H9 (cell line): ENCODE measurements around the gene EHD1. TPM values are rescaled to one million over a fixed set of nuclear protein-coding genes. Genes with fewer than 3 reads are reported as not detected.

Experiments used
- DNase-seq: peaks from one replicate; pipeline ENCODE4 v3.0.0-alpha.2; 2017
- H2AFZ ChIP-seq: one replicate; pipeline ENCODE4 v1.6.1; 2013; ENCODE audit warnings: mild to moderate bottlenecking, low read length, control low read depth, moderate library complexity
- H2AK5ac ChIP-seq: 2 replicates; pipeline ENCODE4 v1.6.1; 2013; ENCODE audit warnings: low read length, control low read depth, mixed read lengths; ENCODE audit not compliant: insufficient read length
- H2BK120ac ChIP-seq: one replicate; pipeline ENCODE4 v1.6.1; 2013; ENCODE audit warnings: low read depth, mild to moderate bottlenecking, low read length, control low read depth, inconsistent platforms; ENCODE audit not compliant: poor library complexity, severe bottlenecking
- H2BK12ac ChIP-seq: 2 replicates; pipeline ENCODE4 v1.6.1; 2013; ENCODE audit warnings: low read length, control low read depth, mixed read lengths, low read depth; ENCODE audit not compliant: insufficient read length
- H2BK15ac ChIP-seq: 2 replicates; pipeline ENCODE4 v1.6.1; 2013; ENCODE audit warnings: low read depth, low read length, control low read depth
- H2BK20ac ChIP-seq: one replicate; pipeline ENCODE4 v1.6.1; 2013; ENCODE audit warnings: low read depth, mild to moderate bottlenecking, low read length, control low read depth, inconsistent platforms; ENCODE audit not compliant: poor library complexity, severe bottlenecking
- H2BK5ac ChIP-seq: 2 replicates; pipeline ENCODE4 v1.6.1; 2013; ENCODE audit warnings: low read length, control low read depth, mixed read lengths; ENCODE audit not compliant: insufficient read length
- H3K14ac ChIP-seq: 2 replicates; pipeline ENCODE4 v1.6.1; 2013; ENCODE audit warnings: low read length, control low read depth; ENCODE audit not compliant: insufficient read depth
- H3K18ac ChIP-seq: 2 replicates; pipeline ENCODE4 v1.6.1; 2013; ENCODE audit warnings: low read depth, mild to moderate bottlenecking, mixed read lengths, low read length, control low read depth; ENCODE audit not compliant: insufficient read length
- H3K23ac ChIP-seq: 2 replicates; pipeline ENCODE4 v1.6.1; 2013; ENCODE audit warnings: low read length, control low read depth, mixed read lengths, low read depth; ENCODE audit not compliant: insufficient read length
- H3K23me2 ChIP-seq: 2 replicates; pipeline ENCODE4 v1.6.1; 2013; ENCODE audit warnings: low read depth, mild to moderate bottlenecking, mixed read lengths, low read length, control low read depth; ENCODE audit not compliant: insufficient read length, poor library complexity, severe bottlenecking
- H3K27ac ChIP-seq: 2 replicates; pipeline ENCODE4 v1.5.1; 2013; ENCODE audit warnings: low read length, control low read depth, mixed read lengths, low read depth; ENCODE audit not compliant: insufficient read length
- H3K27me3 ChIP-seq: 2 replicates; pipeline ENCODE4 v1.6.1; 2013; ENCODE audit warnings: low read length, control low read depth, inconsistent platforms; ENCODE audit not compliant: insufficient read depth
- H3K4ac ChIP-seq: 2 replicates; pipeline ENCODE4 v1.6.1; 2013; ENCODE audit warnings: low read depth, mild to moderate bottlenecking, control low read depth, inconsistent platforms, low read length, moderate library complexity
- H3K4me1 ChIP-seq: 2 replicates; pipeline ENCODE4 v1.6.1; 2013; ENCODE audit warnings: low read length, control low read depth, inconsistent platforms; ENCODE audit not compliant: insufficient read depth
- H3K4me2 ChIP-seq: 2 replicates; pipeline ENCODE4 v1.6.1; 2013; ENCODE audit warnings: low read length, control low read depth, mixed read lengths; ENCODE audit not compliant: insufficient read length, insufficient read depth
- H3K56ac ChIP-seq: 2 replicates; pipeline ENCODE4 v1.6.1; 2013; ENCODE audit warnings: low read depth, mild to moderate bottlenecking, mixed read lengths, low read length, control low read depth; ENCODE audit not compliant: insufficient read length
- H3K79me1 ChIP-seq: 2 replicates; pipeline ENCODE4 v1.6.1; 2013; ENCODE audit warnings: low read depth, mild to moderate bottlenecking, moderate library complexity, low read length, control low read depth, inconsistent platforms; ENCODE audit not compliant: insufficient read depth, poor library complexity, severe bottlenecking
- H3K79me2 ChIP-seq: 2 replicates; pipeline ENCODE4 v1.6.1; 2013; ENCODE audit warnings: low read length, control low read depth, inconsistent platforms; ENCODE audit not compliant: insufficient read depth
- H3K9ac ChIP-seq: 2 replicates; pipeline ENCODE4 v1.6.1; 2013; ENCODE audit warnings: low read length, control low read depth, mixed read lengths; ENCODE audit not compliant: insufficient read length; ENCODE audit errors: extremely low read depth
- H3K9me3 ChIP-seq: one replicate; pipeline ENCODE4 v1.6.1; 2013; ENCODE audit warnings: low read depth, low read length, inconsistent platforms; ENCODE audit not compliant: control insufficient read depth
- H3T11ph ChIP-seq: one replicate; pipeline ENCODE4 v1.6.1; 2013; ENCODE audit warnings: mild to moderate bottlenecking, low read length, control low read depth, inconsistent platforms
- H4K20me1 ChIP-seq: one replicate; pipeline ENCODE4 v1.6.1; 2013; ENCODE audit not compliant: control insufficient read depth, insufficient read length, insufficient read depth
- H4K5ac ChIP-seq: 2 replicates; pipeline ENCODE4 v1.6.1; 2013; ENCODE audit warnings: low read depth, mild to moderate bottlenecking, mixed read lengths, low read length, control low read depth; ENCODE audit not compliant: insufficient read length
- H4K8ac ChIP-seq: replicated peaks from 2 replicates; pipeline ENCODE4 v1.6.1; 2013; ENCODE audit warnings: low read length, control low read depth, mixed read lengths, low read depth; ENCODE audit not compliant: insufficient read length
- H4K91ac ChIP-seq: 2 replicates; pipeline ENCODE4 v1.6.1; 2013; ENCODE audit warnings: low read depth, mild to moderate bottlenecking, moderate library complexity, mixed read lengths, low read length, control low read depth; ENCODE audit not compliant: insufficient read length
- H3K27ac Mint-ChIP-seq, 3 experiments: 2 replicates in 2 of 3; 3 replicates in 1 of 3; pipeline ENCODE4 v1.8.0; 2020 to 2021; ENCODE audit warnings: mixed read lengths in 3 of 3, mild to moderate bottlenecking in 1 of 3, moderate library complexity in 1 of 3
- H3K27me3 Mint-ChIP-seq: 2 replicates; pipeline ENCODE4 v1.8.0; 2021; ENCODE audit warnings: low read depth, mild to moderate bottlenecking, moderate library complexity, mixed read lengths
- H3K36me3 Mint-ChIP-seq, 3 experiments: 2 replicates in 2 of 3; 3 replicates in 1 of 3; pipeline ENCODE4 v1.8.0; 2020 to 2021; ENCODE audit warnings: low read depth in 3 of 3, mixed read lengths in 3 of 3; ENCODE audit not compliant: insufficient read depth in 1 of 3
- H3K4me1 Mint-ChIP-seq, 2 experiments: 2 replicates each; pipeline ENCODE4 v1.8.0; 2020; ENCODE audit warnings: mixed read lengths in 2 of 2
- H3K4me3 Mint-ChIP-seq, 2 experiments: 2 replicates in 1 of 2; 3 replicates in 1 of 2; pipeline ENCODE4 v1.8.0; 2020 to 2021; ENCODE audit warnings: mild to moderate bottlenecking in 2 of 2, mixed read lengths in 2 of 2, moderate library complexity in 1 of 2
- H3K9me3 Mint-ChIP-seq, 2 experiments: 2 replicates in 1 of 2; 3 replicates in 1 of 2; pipeline ENCODE4 v1.8.0; 2020; ENCODE audit warnings: mild to moderate bottlenecking in 2 of 2, mixed read lengths in 2 of 2, moderate library complexity in 1 of 2
- CTCF ChIP-seq: fragments of 200-600 bp; sonication (generic); conservative IDR thresholded peaks from 3 replicates; pipeline ENCODE4 v1.8.0; 2021; ENCODE audit warnings: antibody characterized with exemption, mild to moderate bottlenecking
- WGBS: extraction: QIAGEN DNeasy Blood & Tissue Kit; methylation state at CpG from one replicate; pipeline ENCODE4 v1.1.7; 2013; ENCODE audit warnings: missing lambda C conversion rate, low lambda C conversion rate, mixed read lengths; ENCODE audit not compliant: insufficient read length; ENCODE audit errors: extremely low coverage; 5-methylcytosine and 5-hydroxymethylcytosine counted together
- total RNA-seq: library from RNA; stranded (reverse); gene quantifications from 2 replicates; pipeline ENCODE4 v1.2.1, GENCODE V29; 2021

Gene EHD1
- total RNA-seq, 1 experiment from 2014 or later: 31.0 TPM

DNA sequence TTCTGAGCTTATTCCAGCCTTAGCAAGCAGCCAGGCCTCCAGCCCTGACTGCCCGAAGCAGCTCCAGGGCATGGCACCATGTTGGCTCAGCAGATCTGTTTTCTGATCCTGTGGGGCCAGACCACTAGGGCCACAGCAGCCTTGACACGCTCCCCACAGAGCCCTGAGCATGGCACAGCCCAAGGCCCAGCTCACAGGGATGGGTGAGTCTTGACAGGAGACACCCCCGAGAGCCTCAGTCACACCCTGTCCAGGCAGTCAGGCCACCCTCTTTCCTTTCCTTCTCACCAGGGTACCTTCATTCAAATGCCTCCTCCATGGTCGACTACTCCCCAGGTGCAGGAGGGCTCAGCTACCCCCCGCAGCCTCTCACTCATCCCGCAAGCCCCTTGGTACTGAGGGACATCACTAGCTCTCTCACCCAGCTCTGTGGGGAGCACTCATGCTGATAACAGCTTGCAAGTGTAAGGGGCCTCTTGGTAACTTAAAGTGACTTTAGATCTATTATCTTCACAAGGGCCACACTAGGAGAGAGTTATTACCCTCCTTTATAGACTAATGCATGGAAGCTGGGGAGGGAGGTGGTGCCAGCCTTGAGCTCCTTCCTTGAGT, 30.1 kb downstream of the EHD1 start:
- Histone ChIP-seq H3K4me1 (no peaks in the 10 kb centered on the region), H3K27me3 (no peaks in the 10 kb centered on the region), H4K20me1 (no peaks in the 10 kb centered on the region), H2AFZ (no peak overlapping the region), H3K4ac (no peak overlapping the region), H2AK5ac (no peak overlapping the region), H4K8ac (no peak overlapping the region), H3K9me3 (no peaks in the 10 kb centered on the region), H3K79me1 (no peaks in the 10 kb centered on the region), H2BK20ac (no peak overlapping the region), H3K23ac (no peak overlapping the region), H4K91ac (no peak overlapping the region), H2BK15ac (no peak overlapping the region), H3K18ac (no peak overlapping the region), H3K27ac (no peak overlapping the region), H3K4me2 (no peak overlapping the region), H3K79me2 (no peaks in the 10 kb centered on the region), H3K23me2 (peaks cover 6% of the 10 kb centered on the region), H3K56ac (no peak overlapping the region), H2BK5ac (no peak overlapping the region), H3K14ac (no peak overlapping the region), H3K9ac (no peak overlapping the region), H3T11ph (no peak overlapping the region), H4K5ac (no peak overlapping the region), H2BK12ac (no peak overlapping the region), H2BK120ac (no peak overlapping the region)
- DNase-seq: no peak
- H3K36me3 Mint-ChIP-seq: no peaks in the 10 kb centered on the region
- H3K9me3 Mint-ChIP-seq: no peaks in the 10 kb centered on the region; a peak in 2 of 5 replicates
- H3K27ac Mint-ChIP-seq: peak overlapping the region in 1 of 3 experiments; percentile 68; a peak in 1 of 7 replicates
- TF ChIP-seq CTCF: no peak
- no CpG with 5 or more reads among the region's 6 CpGs for WGBS
- no peaks in the 10 kb centered on the region for H3K27me3 Mint-ChIP-seq
- peaks cover 25 to 29% of the 10 kb centered on the region in 2 experiments for H3K4me1 Mint-ChIP-seq
- H3K4me3 Mint-ChIP-seq: no peak overlapping the region; a peak in 1 of 5 replicates
